Esophagus squamous epithelium (tissue), 5 donors: ENCODE measurements around the gene HMGCS1. TPM values are rescaled to one million over a fixed set of nuclear protein-coding genes. Genes with fewer than 3 reads are reported as not detected.
A peak's percentile ranks its signal among the peaks of the same experiment; 100 is the strongest.

Experiments used
- DNase-seq: peaks from one replicate; lab custom pipeline; 2025; lab: John Stamatoyannopoulos, UW
- H3K27ac ChIP-seq, 4 donors: fragments of 200-600 bp; sonication (generic); one replicate each; pipeline ENCODE4 v1.5.1; 2016 to 2019; ENCODE audit warnings: mild to moderate bottlenecking in 1 of 4
- H3K27me3 ChIP-seq, 4 donors: fragments of 200-600 bp; sonication (generic); 1 replicate in 3 of 4; 2 replicates in 1 of 4; pipeline versions ENCODE4 v1.5.1 to v1.6.0; 2017 to 2021; ENCODE audit warnings: antibody characterized with exemption in 1 of 4
- H3K36me3 ChIP-seq, 3 donors: fragments of 200-600 bp; sonication (generic); one replicate each; pipeline ENCODE4 v1.5.1; 2016 to 2019
- H3K4me1 ChIP-seq, 3 donors: fragments of 200-600 bp; sonication (generic); one replicate each; pipeline ENCODE4 v1.5.1; 2017 to 2019
- H3K4me3 ChIP-seq, 4 donors: fragments of 200-600 bp; sonication (generic); 1 replicate in 3 of 4; 2 replicates in 1 of 4; pipeline ENCODE4 v1.5.1; 2016 to 2019; ENCODE audit warnings: mild to moderate bottlenecking in 2 of 4, moderate library complexity in 1 of 4
- H3K9me3 ChIP-seq, 3 donors: fragments of 200-600 bp; sonication (generic); one replicate each; pipeline ENCODE4 v1.5.1; 2016 to 2019
- POLR2A ChIP-seq, 4 donors: fragments of 450-650 bp; IDR thresholded peaks; one replicate each; pipeline ENCODE4 v1.6.1; 2017; ENCODE audit warnings: antibody characterized with exemption in 4 of 4, mild to moderate bottlenecking in 4 of 4, moderate library complexity in 3 of 4
- WGBS, 2 donors: methylation state at CpG; one replicate each; pipeline ENCODE4 v1.1.5; 2018; 5-methylcytosine and 5-hydroxymethylcytosine counted together
- intact Hi-C: fragments of 100-400 bp; cut with DNase I; formaldehyde crosslinking; loops from one replicate; pipeline ENCODE4 v1.15.0; 2022
- total RNA-seq, 4 donors: library from RNA; depleted of rRNA; stranded (reverse); fragments of >200 nt; gene quantifications; one replicate each; pipeline ENCODE4 v1.1.0, GENCODE V29; 2016
- TF ChIP-seq, protein P1 (sequence below), 6 experiments: fragments of 450-650 bp in 4 of 6; fragments of 200-600 bp in 2 of 6; sonication (generic) in 2 of 6; IDR thresholded peaks; one replicate each; pipeline ENCODE4 v1.5.1; 2016 to 2019; ENCODE audit warnings: antibody characterized with exemption in 6 of 6, mild to moderate bottlenecking in 4 of 6, moderate library complexity in 4 of 6
- donor health status: DM: yes; HTN: yes; CAD: no.

Gene HMGCS1
- total RNA-seq, 4 donors from 2014 or later = 86.6 to 278 (median 148) TPM

- Histone ChIP-seq H3K9me3 (no peaks in the 10 kb centered on the region), H3K27me3 (no peaks in the 10 kb centered on the region), H3K4me1 (peaks cover 0 to 91% (median 24%) of the 10 kb centered on the region in 3 donors), H3K4me3 (no peak overlapping the region), H3K36me3 (peaks cover 0 to 35% (median 0%) of the 10 kb centered on the region in 3 donors), H3K27ac (peak overlapping the region in 1 of 4 donors; percentile 19)
- TF ChIP-seq, protein P1, sequence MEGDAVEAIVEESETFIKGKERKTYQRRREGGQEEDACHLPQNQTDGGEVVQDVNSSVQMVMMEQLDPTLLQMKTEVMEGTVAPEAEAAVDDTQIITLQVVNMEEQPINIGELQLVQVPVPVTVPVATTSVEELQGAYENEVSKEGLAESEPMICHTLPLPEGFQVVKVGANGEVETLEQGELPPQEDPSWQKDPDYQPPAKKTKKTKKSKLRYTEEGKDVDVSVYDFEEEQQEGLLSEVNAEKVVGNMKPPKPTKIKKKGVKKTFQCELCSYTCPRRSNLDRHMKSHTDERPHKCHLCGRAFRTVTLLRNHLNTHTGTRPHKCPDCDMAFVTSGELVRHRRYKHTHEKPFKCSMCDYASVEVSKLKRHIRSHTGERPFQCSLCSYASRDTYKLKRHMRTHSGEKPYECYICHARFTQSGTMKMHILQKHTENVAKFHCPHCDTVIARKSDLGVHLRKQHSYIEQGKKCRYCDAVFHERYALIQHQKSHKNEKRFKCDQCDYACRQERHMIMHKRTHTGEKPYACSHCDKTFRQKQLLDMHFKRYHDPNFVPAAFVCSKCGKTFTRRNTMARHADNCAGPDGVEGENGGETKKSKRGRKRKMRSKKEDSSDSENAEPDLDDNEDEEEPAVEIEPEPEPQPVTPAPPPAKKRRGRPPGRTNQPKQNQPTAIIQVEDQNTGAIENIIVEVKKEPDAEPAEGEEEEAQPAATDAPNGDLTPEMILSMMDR (IDR thresholded peaks at IDR 0.05) = peak; percentile 36 to 74 (median 62)
- TF ChIP-seq POLR2A (IDR thresholded peaks at IDR 0.05) = no peak
- intact Hi-C loops = loop anchor here (10.0 kb wide), 2 partner anchors 79 to 201 kb away; no protein-coding TSS in a partner anchor
- WGBS, 2 donors = 46 to 73% methylated on average over 1 of the region's 1 CpG
- no peak for DNase-seq
Measured at GRCh38 chr5:43305948-43306565, 7.2 kb downstream of the HMGCS1 start.

GRCh38 chr5:43304525-43304924 is 8.7 kb downstream of the HMGCS1 start:
- Histone ChIP-seq H3K36me3 (peaks cover 0 to 51% (median 0%) of the 10 kb centered on the region in 3 donors), H3K4me3 (no peak overlapping the region), H3K4me1 (peaks cover 0 to 80% (median 14%) of the 10 kb centered on the region in 3 donors), H3K27ac (no peak overlapping the region), H3K9me3 (no peaks in the 10 kb centered on the region), H3K27me3 (no peaks in the 10 kb centered on the region)
- WGBS, 2 donors = 11 to 19% methylated on average over 1 of the region's 1 CpG
- DNase-seq = no peak
- TF ChIP-seq, protein P1 (IDR thresholded peaks at IDR 0.05) = no peak
- intact Hi-C loops = loop anchor here (10.0 kb wide), 2 partner anchors 80 to 200 kb away; no protein-coding TSS in a partner anchor

GRCh38 chr5:43303242-43303641 is 10.0 kb downstream of the HMGCS1 start:
- Histone ChIP-seq H3K4me1 (peaks cover 0 to 68% (median 14%) of the 10 kb centered on the region in 3 donors), H3K27me3 (no peaks in the 10 kb centered on the region), H3K9me3 (no peaks in the 10 kb centered on the region), H3K27ac (no peak overlapping the region), H3K4me3 (no peak overlapping the region), H3K36me3 (peaks cover 3 to 64% (median 5%) of the 10 kb centered on the region in 3 donors)
- 93 to 94% methylated on average over 4 of the region's 4 CpGs for WGBS, 2 donors
- DNase-seq = no peak
- no peak for TF ChIP-seq POLR2A (IDR thresholded peaks at IDR 0.05)
- TF ChIP-seq, protein P1 (IDR thresholded peaks at IDR 0.05) = no peak
- intact Hi-C loops = loop anchor here (10.0 kb wide), 2 partner anchors 82 to 198 kb away; no protein-coding TSS in a partner anchor

DNA sequence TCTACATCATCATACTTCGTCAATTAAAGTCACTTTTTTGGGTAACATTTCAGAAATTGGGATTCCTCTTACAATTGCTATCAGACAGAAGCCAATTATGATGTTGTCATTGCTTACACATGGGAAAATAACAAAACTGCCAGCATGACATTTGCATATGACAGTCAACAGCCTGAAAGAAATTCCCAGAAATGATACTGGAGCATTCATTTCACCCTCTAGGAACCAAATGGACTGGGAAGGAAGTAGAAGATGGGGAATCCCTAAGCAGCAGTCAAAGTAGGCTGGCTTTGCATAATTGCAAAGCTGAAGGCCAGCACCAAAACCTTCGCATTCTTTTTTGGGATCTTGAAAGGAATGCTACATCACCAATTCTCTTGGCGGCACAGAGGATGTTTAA is 10.7 kb downstream of the HMGCS1 start:
- Histone ChIP-seq H3K27me3 (no peaks in the 10 kb centered on the region), H3K36me3 (peaks cover 3 to 69% (median 7%) of the 10 kb centered on the region in 3 donors), H3K4me3 (no peak overlapping the region), H3K4me1 (peaks cover 0 to 60% (median 11%) of the 10 kb centered on the region in 3 donors), H3K9me3 (no peaks in the 10 kb centered on the region), H3K27ac (no peak overlapping the region)
- no peak for DNase-seq
- 74 to 77% methylated on average over 3 of the region's 3 CpGs for WGBS, 2 donors
- TF ChIP-seq POLR2A (IDR thresholded peaks at IDR 0.05) = no peak
- TF ChIP-seq, protein P1 (IDR thresholded peaks at IDR 0.05) = no peak
- intact Hi-C loops = loop anchor here (10.0 kb wide), 2 partner anchors 82 to 198 kb away; no protein-coding TSS in a partner anchor

DNA sequence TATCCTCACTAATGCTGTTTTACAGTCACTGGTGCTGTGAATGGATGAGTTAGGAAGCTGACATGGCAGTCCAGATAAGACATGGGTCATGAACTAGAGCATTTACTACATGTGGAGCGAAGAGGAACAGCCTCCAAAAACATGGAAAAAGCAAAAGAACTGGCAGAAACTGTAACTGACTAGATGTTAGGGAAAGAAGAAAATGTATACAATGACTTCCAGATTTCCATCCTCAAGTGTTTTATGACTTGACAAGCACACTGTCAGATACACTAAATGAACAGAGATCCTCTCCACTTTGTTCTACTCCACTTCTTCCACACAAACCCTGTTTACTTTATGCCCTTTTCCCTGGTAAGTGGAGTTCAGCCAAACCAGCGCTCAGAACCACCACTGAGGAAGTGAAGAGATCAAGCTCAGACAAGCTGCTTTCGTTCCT is 11.5 kb downstream of the HMGCS1 start:
- WGBS, 2 donors = 53 to 56% methylated on average over 3 of the region's 3 CpGs
- intact Hi-C loops = loop anchor here (10.0 kb wide), 2 partner anchors 83 to 197 kb away; no protein-coding TSS in a partner anchor
- no peak overlapping the region for H3K27ac ChIP-seq

More for the DNA sequence above, 11.5 kb downstream of the HMGCS1 start:
- Histone ChIP-seq H3K4me1 (peaks cover 0 to 56% (median 11%) of the 10 kb centered on the region in 3 donors), H3K27me3 (no peaks in the 10 kb centered on the region), H3K9me3 (no peaks in the 10 kb centered on the region), H3K36me3 (peaks cover 5 to 70% (median 10%) of the 10 kb centered on the region in 3 donors), H3K4me3 (no peak overlapping the region)
- no peak for DNase-seq
- TF ChIP-seq, protein P1 (IDR thresholded peaks at IDR 0.05) = no peak
- TF ChIP-seq POLR2A (IDR thresholded peaks at IDR 0.05) = no peak
